Thymus (tissue), 11 donors: ENCODE results near the gene TGM5. TPM values are rescaled to one million over a fixed set of nuclear protein-coding genes. Genes with fewer than 3 reads are reported as not detected.

Source experiments
- DNase-seq, 9 donors: peaks; one replicate each; pipeline ENCODE4 v3.0.0-alpha.2; 2013; ENCODE audit warnings: low spot score in 9 of 9, low read depth in 6 of 9, missing footprints in 1 of 9
- H3K27ac ChIP-seq, 2 donors: one replicate each; pipeline ENCODE4 v1.5.1; 2013; ENCODE audit warnings: control low read depth in 1 of 2, low read depth in 1 of 2, low read length in 1 of 2, mild to moderate bottlenecking in 1 of 2, moderate library complexity in 1 of 2
- H3K27me3 ChIP-seq, 2 donors: one replicate each; pipeline ENCODE4 v1.5.1; 2013; ENCODE audit warnings: low read length in 1 of 2; ENCODE audit not compliant: control insufficient read depth in 2 of 2, insufficient read depth in 1 of 2
- H3K36me3 ChIP-seq, 2 donors: one replicate each; pipeline ENCODE4 v1.5.1; 2013; ENCODE audit warnings: low read length in 1 of 2, mild to moderate bottlenecking in 1 of 2, moderate library complexity in 1 of 2; ENCODE audit not compliant: control insufficient read depth in 2 of 2, insufficient read depth in 2 of 2
- H3K4me1 ChIP-seq, 2 donors: one replicate each; pipeline ENCODE4 v1.5.1; 2013; ENCODE audit warnings: low read length in 2 of 2; ENCODE audit not compliant: control insufficient read depth in 2 of 2, insufficient read depth in 2 of 2
- H3K4me3 ChIP-seq, 2 donors: one replicate each; pipeline ENCODE4 v1.5.1; 2013; ENCODE audit warnings: low read length in 2 of 2, control low read depth in 1 of 2, mild to moderate bottlenecking in 1 of 2
- H3K9me3 ChIP-seq, 2 donors: one replicate each; pipeline ENCODE4 v1.5.1; 2013; ENCODE audit warnings: low read length in 1 of 2, mild to moderate bottlenecking in 1 of 2; ENCODE audit not compliant: control insufficient read depth in 2 of 2, insufficient read depth in 1 of 2
- WGBS: extraction: QIAGEN DNeasy Blood & Tissue Kit; methylation state at CpG from one replicate; pipeline ENCODE4 v1.1.7; 2013; 5-methylcytosine and 5-hydroxymethylcytosine counted together
- polyA plus RNA-seq: library from polyadenylated mRNA; stranded (reverse); fragments of 200-250 nt; gene quantifications from one replicate; pipeline ENCODE4 v1.2.3, GENCODE V29; 2013
- total RNA-seq: library from RNA; stranded (reverse); fragments of 120-200 nt; gene quantifications from one replicate; pipeline ENCODE4 v1.2.4, GENCODE V29; 2013
- donor health status: healthy.

TGM5 gene
- total and polyA plus RNA-seq, 2 donors = 0.19 to 1.2 TPM

DNA sequence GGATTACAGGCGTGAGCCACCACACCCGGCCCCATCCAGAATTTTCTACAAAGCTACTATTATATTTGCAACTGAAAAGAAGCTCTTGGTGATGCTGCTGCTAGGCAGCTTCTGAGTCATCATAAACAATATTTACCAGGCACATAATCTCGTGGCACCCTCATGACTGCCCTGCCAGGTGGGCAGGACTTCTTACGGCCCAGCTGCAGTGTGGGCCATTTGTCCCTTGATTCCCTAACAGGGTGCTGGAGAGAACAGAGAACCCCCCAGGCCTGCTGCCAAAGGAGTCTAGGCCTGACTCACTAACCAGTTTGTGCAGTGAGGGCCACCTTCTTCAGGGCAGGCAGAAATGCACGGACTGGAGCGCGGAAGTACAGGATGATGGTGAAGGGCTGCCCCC lies 50.8 kb downstream of the TGM5 start:
- 96% methylated on average over 7 of the region's 7 CpGs for WGBS
- DNase-seq = no peak
- Histone ChIP-seq H3K9me3 (no peaks in the 10 kb centered on the region), H3K4me1 (no peaks in the 10 kb centered on the region), H3K27ac (no peak overlapping the region), H3K4me3 (no peak overlapping the region), H3K27me3 (no peaks in the 10 kb centered on the region), H3K36me3 (no peaks in the 10 kb centered on the region)

DNA sequence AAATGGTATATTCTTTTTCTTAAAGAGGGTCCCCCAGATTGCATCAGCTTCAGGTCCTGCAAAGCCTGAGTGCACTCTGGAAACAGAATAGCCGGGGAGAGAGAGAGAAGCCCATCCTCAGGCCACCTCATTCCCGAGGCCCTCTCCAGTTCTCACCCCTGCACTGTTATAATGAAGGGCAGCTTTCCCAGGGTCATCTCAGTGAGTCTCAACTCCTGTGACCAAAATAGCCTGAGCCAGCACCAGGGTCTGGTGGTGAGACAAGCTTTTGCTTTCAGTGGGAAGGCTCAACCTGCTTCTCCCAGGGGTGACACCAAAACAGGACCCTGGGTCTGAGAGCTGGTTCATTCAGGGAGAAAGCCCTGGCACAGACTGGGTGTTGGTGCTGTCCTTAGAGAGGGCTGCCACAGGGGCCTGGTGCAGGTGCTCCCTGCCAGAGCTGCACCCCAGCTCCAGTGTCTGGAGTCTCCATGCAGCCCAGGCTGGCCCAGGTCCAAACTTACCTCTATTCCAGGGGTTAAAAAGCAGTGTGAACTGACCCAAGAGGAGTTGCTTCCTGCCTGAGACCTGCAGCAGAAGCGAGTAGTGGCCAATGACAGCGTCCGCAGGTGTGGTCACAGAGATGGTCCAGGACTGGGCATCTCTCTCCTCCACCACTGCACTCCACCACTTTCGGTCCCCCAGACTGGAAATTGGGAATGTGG lies 52.0 kb downstream of the TGM5 start:
- no peaks in the 10 kb centered on the region for H3K36me3 ChIP-seq
- WGBS = 97% methylated on average over 6 of the region's 6 CpGs
- DNase-seq = no peak
- no peak overlapping the region for H3K27ac ChIP-seq
- H3K4me1 ChIP-seq = no peaks in the 10 kb centered on the region
- H3K27me3 ChIP-seq = peaks cover 0 to 5% of the 10 kb centered on the region in 2 donors
- no peak overlapping the region for H3K4me3 ChIP-seq
- H3K9me3 ChIP-seq = no peaks in the 10 kb centered on the region

DNA sequence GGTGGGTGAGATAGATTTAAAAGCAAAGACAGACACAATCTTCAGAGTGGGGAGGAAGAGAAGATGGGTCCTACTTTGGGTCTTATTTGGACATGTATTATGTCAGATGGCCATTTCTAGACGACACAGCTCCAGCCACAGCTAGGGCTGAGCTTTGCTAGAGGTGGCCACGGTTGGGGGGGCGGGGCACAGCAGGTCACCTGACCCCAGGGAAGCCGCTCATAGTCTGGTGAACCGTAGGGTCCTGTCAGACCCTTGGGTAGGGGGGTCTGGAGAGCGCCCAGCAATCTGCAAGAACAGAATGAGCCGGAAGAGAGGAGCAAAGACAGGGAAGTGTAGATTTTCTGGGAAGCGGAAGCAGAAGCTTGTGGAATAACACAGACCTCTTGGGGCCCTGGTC lies 52.6 kb downstream of the TGM5 start:
- DNase-seq = no peak
- Histone ChIP-seq H3K27ac (no peak overlapping the region), H3K4me3 (no peak overlapping the region), H3K36me3 (no peaks in the 10 kb centered on the region), H3K9me3 (no peaks in the 10 kb centered on the region), H3K27me3 (peaks cover 0 to 11% of the 10 kb centered on the region in 2 donors), H3K4me1 (no peaks in the 10 kb centered on the region)
- 88% methylated on average over 8 of the region's 8 CpGs for WGBS

DNA sequence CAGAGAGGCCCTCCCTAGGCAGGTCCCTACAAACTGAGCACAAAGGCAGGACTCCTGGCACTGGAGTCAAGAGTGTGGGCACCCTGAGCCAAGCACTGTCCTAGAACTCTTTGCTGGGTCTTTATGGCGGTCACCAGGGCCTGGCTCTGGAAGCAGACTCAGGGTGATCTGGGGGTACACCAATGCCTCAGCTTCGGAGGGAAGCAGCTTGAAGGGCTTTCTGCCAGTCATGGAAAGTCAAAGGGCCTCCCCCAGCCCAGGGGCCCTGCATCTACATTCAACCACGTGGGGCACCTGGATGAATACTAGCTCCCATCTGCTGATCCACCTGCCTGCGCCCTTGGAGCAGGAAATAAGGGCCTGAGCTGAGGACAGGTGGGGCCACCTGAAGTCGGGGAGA lies 53.3 kb downstream of the TGM5 start:
- Histone ChIP-seq H3K4me3 (no peak overlapping the region), H3K27ac (no peak overlapping the region), H3K9me3 (no peaks in the 10 kb centered on the region), H3K4me1 (no peaks in the 10 kb centered on the region), H3K36me3 (no peaks in the 10 kb centered on the region), H3K27me3 (peaks cover 0 to 18% of the 10 kb centered on the region in 2 donors)
- DNase-seq = no peak
- whole genome bisulfite sequencing = 89% methylated on average over 5 of the region's 5 CpGs

DNA sequence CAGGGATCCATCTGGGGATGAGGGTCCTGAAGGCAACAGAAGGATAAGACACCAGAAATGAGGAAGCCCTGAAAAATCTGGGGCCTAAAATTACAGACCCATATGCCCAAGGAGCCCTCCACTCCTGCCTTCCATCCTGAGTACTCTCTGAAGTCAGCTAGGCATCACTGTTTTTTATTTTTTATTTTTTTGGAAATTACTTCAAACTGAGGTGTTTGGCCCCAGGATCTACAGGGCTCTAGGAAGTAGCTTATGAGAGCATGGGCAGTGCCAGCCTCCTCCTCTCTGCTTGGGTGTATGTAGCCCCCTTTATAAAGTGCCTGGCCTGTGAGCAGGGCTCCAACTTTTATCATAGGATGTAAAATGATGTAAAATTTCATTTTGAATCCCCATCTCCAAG lies 53.8 kb downstream of the TGM5 start:
- Histone ChIP-seq H3K9me3 (no peaks in the 10 kb centered on the region), H3K27ac (no peak overlapping the region), H3K36me3 (no peaks in the 10 kb centered on the region), H3K27me3 (peaks cover 0 to 23% of the 10 kb centered on the region in 2 donors), H3K4me1 (no peaks in the 10 kb centered on the region), H3K4me3 (no peak overlapping the region)
- no peak for DNase-seq

DNA sequence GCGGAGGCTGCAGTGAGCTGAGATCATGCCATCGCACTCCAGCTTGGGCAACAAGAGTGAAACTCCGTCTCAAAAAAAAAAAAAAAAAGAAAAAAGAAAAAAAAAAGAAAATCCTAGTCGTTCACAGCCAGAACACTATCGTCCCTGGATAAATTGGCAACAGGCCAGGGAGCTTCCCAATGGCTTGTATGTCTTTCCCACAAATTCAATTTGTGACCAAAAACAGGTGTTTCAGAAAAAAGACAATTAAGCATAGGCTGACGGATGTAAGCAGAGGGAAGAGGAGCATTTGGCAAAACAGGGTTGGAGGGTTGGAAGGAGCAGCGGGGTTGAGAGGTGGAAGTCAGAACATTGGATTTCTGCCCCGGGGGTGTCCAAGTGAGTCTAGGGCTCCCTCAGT lies 54.4 kb downstream of the TGM5 start:
- WGBS = 93% methylated on average over 8 of the region's 8 CpGs
- Histone ChIP-seq H3K27me3 (peaks cover 0 to 30% of the 10 kb centered on the region in 2 donors), H3K36me3 (no peaks in the 10 kb centered on the region), H3K4me1 (no peaks in the 10 kb centered on the region), H3K27ac (no peak overlapping the region), H3K4me3 (no peak overlapping the region), H3K9me3 (no peaks in the 10 kb centered on the region)
- DNase-seq = no peak

DNA sequence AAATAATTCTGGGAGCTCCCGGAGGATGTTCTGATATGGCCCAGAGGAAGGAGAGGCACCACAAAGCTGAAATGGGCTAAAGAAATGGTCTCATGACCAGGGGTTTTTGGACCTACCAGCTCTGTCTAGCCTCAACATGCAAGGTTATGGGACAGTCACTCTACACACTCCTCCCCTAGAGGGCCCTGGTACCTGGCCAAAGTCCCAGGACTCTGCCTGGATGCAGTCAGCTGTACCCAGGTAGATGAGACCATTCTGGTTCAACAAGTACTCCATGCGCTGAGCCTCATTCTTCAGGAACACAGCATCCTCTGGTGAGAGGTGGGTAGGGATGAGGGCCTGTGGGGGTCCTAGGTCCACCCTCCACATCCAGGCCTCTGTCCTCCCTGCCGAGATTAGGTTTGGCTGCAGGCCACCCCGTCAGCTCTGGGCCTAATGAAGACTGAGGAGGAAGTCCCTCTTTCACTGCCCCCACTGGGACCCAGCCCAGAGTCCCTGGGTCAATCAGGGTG lies 55.4 kb downstream of the TGM5 start:
- DNase-seq = no peak
- WGBS = 96% methylated on average over 4 of the region's 4 CpGs
- peaks cover 0 to 35% of the 10 kb centered on the region in 2 donors for H3K27me3 ChIP-seq

DNA sequence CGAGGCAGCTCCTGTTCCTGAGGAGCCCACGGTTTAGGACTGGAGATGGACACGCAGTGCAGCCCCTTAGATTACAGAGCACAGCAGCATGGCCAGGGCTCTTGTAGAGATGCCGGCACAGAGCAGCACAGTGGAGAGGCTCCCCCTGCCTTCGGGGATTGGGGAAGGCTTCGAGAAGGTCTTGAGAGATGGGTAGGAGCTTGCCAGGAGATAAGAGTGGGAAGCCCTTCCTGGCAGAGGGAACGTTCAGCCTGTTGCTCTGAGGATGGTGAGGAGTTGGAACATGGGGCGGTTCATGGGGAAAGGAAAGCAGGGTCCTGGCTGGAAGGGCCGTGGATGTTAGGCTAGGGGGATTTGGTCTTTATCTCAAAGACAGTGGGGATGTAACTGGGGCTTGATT lies 55.9 kb downstream of the TGM5 start:
- H3K36me3 ChIP-seq = no peaks in the 10 kb centered on the region
- H3K27me3 ChIP-seq = peaks cover 0 to 37% of the 10 kb centered on the region in 2 donors
- H3K9me3 ChIP-seq = no peaks in the 10 kb centered on the region
- WGBS = 92% methylated on average over 9 of the region's 9 CpGs
- H3K27ac ChIP-seq = no peak overlapping the region
- no peak for DNase-seq
- no peak overlapping the region for H3K4me3 ChIP-seq
- H3K4me1 ChIP-seq = no peaks in the 10 kb centered on the region

More for the DNA sequence above, 55.4 kb downstream of the TGM5 start:
- no peak overlapping the region for H3K27ac ChIP-seq
- no peaks in the 10 kb centered on the region for H3K4me1 ChIP-seq
- H3K9me3 ChIP-seq = no peaks in the 10 kb centered on the region
- no peaks in the 10 kb centered on the region for H3K36me3 ChIP-seq
- no peak overlapping the region for H3K4me3 ChIP-seq

DNA sequence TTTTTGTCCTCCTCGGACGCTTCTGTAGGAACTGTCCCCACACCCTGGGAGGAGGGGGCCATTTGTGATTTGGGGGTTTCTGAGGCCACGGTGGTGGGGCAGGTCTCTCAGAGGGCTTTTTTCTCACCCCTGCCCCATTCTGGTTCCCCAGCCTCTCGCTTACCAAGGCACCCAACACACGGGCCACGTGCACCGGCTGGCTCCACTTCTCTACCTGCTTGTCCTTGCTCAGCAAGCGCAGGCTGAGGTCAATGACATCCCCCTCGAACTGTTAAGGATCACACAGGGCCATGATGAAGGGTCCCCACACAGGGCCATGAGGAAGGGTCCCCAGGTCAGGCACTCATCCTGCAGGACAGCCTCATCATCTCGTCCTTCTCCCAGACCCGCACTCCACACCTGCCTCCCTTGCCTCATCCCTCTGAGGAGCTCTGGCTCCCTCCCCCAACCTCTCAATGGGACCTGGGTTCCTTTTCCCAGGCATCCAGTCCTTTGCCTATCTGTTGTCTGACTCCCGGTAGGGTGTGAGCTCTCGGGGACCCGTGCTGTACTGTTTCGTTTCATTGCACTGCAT lies 56.5 kb downstream of the TGM5 start:
- 93% methylated on average over 15 of the region's 15 CpGs for WGBS
- DNase-seq = no peak

More for the DNA sequence above, 56.5 kb downstream of the TGM5 start:
- H3K27ac ChIP-seq = no peak overlapping the region
- H3K4me3 ChIP-seq = no peak overlapping the region
- peaks cover 0 to 37% of the 10 kb centered on the region in 2 donors for H3K27me3 ChIP-seq
- H3K4me1 ChIP-seq = no peaks in the 10 kb centered on the region
- H3K9me3 ChIP-seq = no peaks in the 10 kb centered on the region
- H3K36me3 ChIP-seq = no peaks in the 10 kb centered on the region
